ENCODE results near the gene GRAMD1B.

GRCh38 chr11:123576082-123576481, 146.0 kb downstream of the GRAMD1B start:
- no peak for TF ChIP-seq CTCF (conservative IDR thresholded peaks at IDR 0.05 in 1 of 2, IDR thresholded peaks at IDR 0.05 in 1 of 2; ENCODE audit: low read depth in 1 of 2, low read length in 2 of 2)
- no peak for TF ChIP-seq EZH2 (IDR thresholded peaks at IDR 0.05; ENCODE audit: low read length, missing control alignments)

All from fibroblast of lung (primary cell).